ENCODE data around the gene SRRM3. TPM values are rescaled to one million over a fixed set of nuclear protein-coding genes. Genes with fewer than 3 reads are reported as not detected.

SRRM3 gene
- polyA plus RNA-seq, 1 of the 3 experiments (the other 2 are of a cell fraction): 2.7 TPM

- peak; percentile 79 for DNase-seq
- H3F3A ChIP-seq (replicated peaks; ENCODE audit: insufficient read depth): peaks cover 42% of the 10 kb centered on the region
- POLR2A ChIA-PET: interaction anchor here (0.8 to 4.1 kb wide), 21 partner anchors 8 to 271 kb away, joined by 3 to 24 read pairs (median 6); partner anchors contain the start of genes HSPB1, MDH2, STYXL1 and YWHAG
- peak overlapping the region; percentile 57 to 82 for H3K4me3 ChIP-seq (ENCODE audit: low read depth in 2 of 2, low read length in 1 of 2)
- H3K36me3 ChIP-seq (replicated peaks in 1 of 2; ENCODE audit: control insufficient read depth in 1 of 2, insufficient read depth in 2 of 2, low read length in 1 of 2): peaks cover 2 to 21% of the 10 kb centered on the region in 2 experiments
- no peaks in the 10 kb centered on the region for H3K9me3 ChIP-seq
- peak overlapping the region; percentile 66 to 92 for H3K27ac ChIP-seq (ENCODE audit: low read depth in 2 of 2, low read length in 1 of 2)
- 6% methylated on average over 20 of the region's 25 CpGs for WGBS (ENCODE audit: low lambda C conversion rate)
- H3K4me2 ChIP-seq: peak overlapping the region; percentile 93
- H3K9me2 ChIP-seq: no peaks in the 10 kb centered on the region
- TF ChIP-seq RAD21 (IDR thresholded peaks at IDR 0.05; ENCODE audit: low read length) (peak; percentile 46), EP300 (IDR thresholded peaks at IDR 0.05; ENCODE audit: borderline replicate concordance in 1 of 2, low read depth in 1 of 2, low read length in 1 of 2) (no peak; a peak in 1 of 4 replicates), TAF1 (IDR thresholded peaks at IDR 0.05; ENCODE audit: borderline replicate concordance, low read depth, low read length) (peak; percentile 39; the same call in 1 of the 2 replicates), TEAD4 (IDR thresholded peaks at IDR 0.05; ENCODE audit: borderline replicate concordance, insufficient read depth) (no peak), SMC3 (IDR thresholded peaks at IDR 0.05; ENCODE audit: low read depth, low read length) (peak; percentile 21), CHD2 (IDR thresholded peaks at IDR 0.05; ENCODE audit: low read length, partially characterized antibody) (peak; percentile 7), MXI1 (IDR thresholded peaks at IDR 0.05; ENCODE audit: low read depth, low read length) (peak; percentile 60; the same call in 1 of the 2 replicates), MAX (IDR thresholded peaks at IDR 0.05; ENCODE audit: low read depth) (peak; percentile 28; the same call in 1 of the 2 replicates), TCF12 (IDR thresholded peaks at IDR 0.05) (peak; percentile 3), POLR2AphosphoS5 (IDR thresholded peaks at IDR 0.05; ENCODE audit: low read depth, low read length) (0 out of 2 replicates have a peak, but pooled peaks have one; percentile 25), YY1 (IDR thresholded peaks at IDR 0.05; ENCODE audit: low read depth) (0 out of 2 replicates have a peak, but pooled peaks have one; percentile 34), SIN3A (IDR thresholded peaks at IDR 0.05; ENCODE audit: borderline replicate concordance, low read depth, low read length) (0 out of 2 replicates have a peak, but pooled peaks have one; percentile 9), RXRA (IDR thresholded peaks at IDR 0.05; ENCODE audit: borderline replicate concordance, low read depth) (0 out of 2 replicates have a peak, but pooled peaks have one; percentile 21), FOXJ3 (CRISPR knock-in tag; IDR thresholded peaks at IDR 0.05) (0 out of 2 replicates have a peak, but pooled peaks have one; percentile 46)
- TF ChIP-seq, protein P1, sequence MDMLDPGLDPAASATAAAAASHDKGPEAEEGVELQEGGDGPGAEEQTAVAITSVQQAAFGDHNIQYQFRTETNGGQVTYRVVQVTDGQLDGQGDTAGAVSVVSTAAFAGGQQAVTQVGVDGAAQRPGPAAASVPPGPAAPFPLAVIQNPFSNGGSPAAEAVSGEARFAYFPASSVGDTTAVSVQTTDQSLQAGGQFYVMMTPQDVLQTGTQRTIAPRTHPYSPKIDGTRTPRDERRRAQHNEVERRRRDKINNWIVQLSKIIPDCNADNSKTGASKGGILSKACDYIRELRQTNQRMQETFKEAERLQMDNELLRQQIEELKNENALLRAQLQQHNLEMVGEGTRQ (IDR thresholded peaks at IDR 0.05; ENCODE audit: borderline replicate concordance, low read depth, low read length): no peak
- TF ChIP-seq, protein P2, sequence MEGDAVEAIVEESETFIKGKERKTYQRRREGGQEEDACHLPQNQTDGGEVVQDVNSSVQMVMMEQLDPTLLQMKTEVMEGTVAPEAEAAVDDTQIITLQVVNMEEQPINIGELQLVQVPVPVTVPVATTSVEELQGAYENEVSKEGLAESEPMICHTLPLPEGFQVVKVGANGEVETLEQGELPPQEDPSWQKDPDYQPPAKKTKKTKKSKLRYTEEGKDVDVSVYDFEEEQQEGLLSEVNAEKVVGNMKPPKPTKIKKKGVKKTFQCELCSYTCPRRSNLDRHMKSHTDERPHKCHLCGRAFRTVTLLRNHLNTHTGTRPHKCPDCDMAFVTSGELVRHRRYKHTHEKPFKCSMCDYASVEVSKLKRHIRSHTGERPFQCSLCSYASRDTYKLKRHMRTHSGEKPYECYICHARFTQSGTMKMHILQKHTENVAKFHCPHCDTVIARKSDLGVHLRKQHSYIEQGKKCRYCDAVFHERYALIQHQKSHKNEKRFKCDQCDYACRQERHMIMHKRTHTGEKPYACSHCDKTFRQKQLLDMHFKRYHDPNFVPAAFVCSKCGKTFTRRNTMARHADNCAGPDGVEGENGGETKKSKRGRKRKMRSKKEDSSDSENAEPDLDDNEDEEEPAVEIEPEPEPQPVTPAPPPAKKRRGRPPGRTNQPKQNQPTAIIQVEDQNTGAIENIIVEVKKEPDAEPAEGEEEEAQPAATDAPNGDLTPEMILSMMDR (IDR thresholded peaks at IDR 0.05): peak; percentile 52
- TF ChIP-seq, protein P3, sequence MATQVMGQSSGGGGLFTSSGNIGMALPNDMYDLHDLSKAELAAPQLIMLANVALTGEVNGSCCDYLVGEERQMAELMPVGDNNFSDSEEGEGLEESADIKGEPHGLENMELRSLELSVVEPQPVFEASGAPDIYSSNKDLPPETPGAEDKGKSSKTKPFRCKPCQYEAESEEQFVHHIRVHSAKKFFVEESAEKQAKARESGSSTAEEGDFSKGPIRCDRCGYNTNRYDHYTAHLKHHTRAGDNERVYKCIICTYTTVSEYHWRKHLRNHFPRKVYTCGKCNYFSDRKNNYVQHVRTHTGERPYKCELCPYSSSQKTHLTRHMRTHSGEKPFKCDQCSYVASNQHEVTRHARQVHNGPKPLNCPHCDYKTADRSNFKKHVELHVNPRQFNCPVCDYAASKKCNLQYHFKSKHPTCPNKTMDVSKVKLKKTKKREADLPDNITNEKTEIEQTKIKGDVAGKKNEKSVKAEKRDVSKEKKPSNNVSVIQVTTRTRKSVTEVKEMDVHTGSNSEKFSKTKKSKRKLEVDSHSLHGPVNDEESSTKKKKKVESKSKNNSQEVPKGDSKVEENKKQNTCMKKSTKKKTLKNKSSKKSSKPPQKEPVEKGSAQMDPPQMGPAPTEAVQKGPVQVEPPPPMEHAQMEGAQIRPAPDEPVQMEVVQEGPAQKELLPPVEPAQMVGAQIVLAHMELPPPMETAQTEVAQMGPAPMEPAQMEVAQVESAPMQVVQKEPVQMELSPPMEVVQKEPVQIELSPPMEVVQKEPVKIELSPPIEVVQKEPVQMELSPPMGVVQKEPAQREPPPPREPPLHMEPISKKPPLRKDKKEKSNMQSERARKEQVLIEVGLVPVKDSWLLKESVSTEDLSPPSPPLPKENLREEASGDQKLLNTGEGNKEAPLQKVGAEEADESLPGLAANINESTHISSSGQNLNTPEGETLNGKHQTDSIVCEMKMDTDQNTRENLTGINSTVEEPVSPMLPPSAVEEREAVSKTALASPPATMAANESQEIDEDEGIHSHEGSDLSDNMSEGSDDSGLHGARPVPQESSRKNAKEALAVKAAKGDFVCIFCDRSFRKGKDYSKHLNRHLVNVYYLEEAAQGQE (IDR thresholded peaks at IDR 0.05; ENCODE audit: low read depth, low read length): no peak
- peak overlapping the region; percentile 43; the same call in 1 of the 2 replicates for H2AFZ ChIP-seq (ENCODE audit: low read depth)
- CTCF ChIA-PET: interaction anchor here (0.8 to 21.0 kb wide), 15 partner anchors 12 to 271 kb away, joined by 3 to 774 read pairs (median 6); partner anchors contain the start of genes HSPB1, SRRM3, STYXL1 and YWHAG
- peaks cover 0 to 16% of the 10 kb centered on the region in 2 experiments; a peak in 2 of 4 replicates for H3K4me1 ChIP-seq (ENCODE audit: control insufficient read depth in 1 of 2, insufficient read depth in 2 of 2, low read depth in 1 of 2, low read length in 1 of 2)
- H3K9ac ChIP-seq: peak overlapping the region; percentile 71
- H3K27me3 ChIP-seq (ENCODE audit: insufficient read depth): no peaks in the 10 kb centered on the region
- H3K79me2 ChIP-seq (ENCODE audit: insufficient read depth): peaks cover 22% of the 10 kb centered on the region
- peaks cover 13% of the 10 kb centered on the region for H4K20me1 ChIP-seq (ENCODE audit: insufficient read depth)
These were observed 117.0 kb downstream of the SRRM3 start for GRCh38 chr7:76318488-76319353.
